ENCODE results near the gene GALNS. TPM values are rescaled to one million over a fixed set of nuclear protein-coding genes. Genes with fewer than 3 reads are reported as not detected.

GALNS gene
- total and polyA plus RNA-seq, 8 donors, result 5.7 to 26.1 (median 9.1) TPM

- no peak for DNase-seq
- Histone ChIP-seq H3K27me3 (no peaks in the 10 kb centered on the region), H3K4me3 (no peak overlapping the region), H3K27ac (no peak overlapping the region), H3K9me3 (no peaks in the 10 kb centered on the region), H3K36me3 (peaks cover 0 to 15% (median 0%) of the 10 kb centered on the region in 3 donors), H3K4me1 (no peaks in the 10 kb centered on the region)
- no peak for TF ChIP-seq CTCF (IDR thresholded peaks at IDR 0.05)
- FAIRE-seq, result no peak
- 81 to 86% methylated on average over 11 to 14 of the region's 14 CpGs for WGBS, 2 donors
- intact Hi-C loops (cut with DNase I), result no loop called here
- no peak for ATAC-seq
Measured at GRCh38 chr16:88888057-88888456, 31.3 kb upstream of the GALNS start.

- Histone ChIP-seq H3K27me3 (no peaks in the 10 kb centered on the region), H3K4me1 (no peaks in the 10 kb centered on the region), H3K4me3 (no peak overlapping the region), H3K9me3 (no peaks in the 10 kb centered on the region), H3K27ac (no peak overlapping the region), H3K36me3 (peaks cover 0 to 21% (median 0%) of the 10 kb centered on the region in 3 donors)
- DNase-seq, result peak in 2 of 6 donors; percentile 30 to 32
- intact Hi-C loops (cut with DNase I), result no loop called here
- no peak for TF ChIP-seq CTCF (IDR thresholded peaks at IDR 0.05)
- WGBS, 2 donors, result 82 to 85% methylated on average over 39 of the region's 39 CpGs
- peak in 2 of 4 donors; percentile 23 to 36 for ATAC-seq
- no peak for FAIRE-seq
Measured at GRCh38 chr16:88886845-88887521, 30.2 kb upstream of the GALNS start.

- WGBS, 2 donors, result 86 to 92% methylated on average over 14 to 15 of the region's 15 CpGs
- intact Hi-C loops (cut with DNase I), result no loop called here
- H3K4me3 ChIP-seq, result no peak overlapping the region
- H3K9me3 ChIP-seq, result no peaks in the 10 kb centered on the region
- FAIRE-seq, result no peak
- no peak for ATAC-seq
- H3K36me3 ChIP-seq, result peaks cover 0 to 21% (median 0%) of the 10 kb centered on the region in 3 donors
- no peak for DNase-seq
- TF ChIP-seq CTCF (IDR thresholded peaks at IDR 0.05), result no peak
- H3K27me3 ChIP-seq, result no peaks in the 10 kb centered on the region
- H3K27ac ChIP-seq, result no peak overlapping the region
- H3K4me1 ChIP-seq, result no peaks in the 10 kb centered on the region
Measured at GRCh38 chr16:88886420-88886844, 29.7 kb upstream of the GALNS start.

- ATAC-seq (no peak), FAIRE-seq (no peak), DNase-seq (no peak)
- no peaks in the 10 kb centered on the region for H3K27me3 ChIP-seq
- H3K36me3 ChIP-seq, result peaks cover 0 to 21% (median 0%) of the 10 kb centered on the region in 3 donors
- intact Hi-C loops (cut with DNase I), result no loop called here
- TF ChIP-seq CTCF (IDR thresholded peaks at IDR 0.05), result no peak
- no peak overlapping the region for H3K4me3 ChIP-seq
- WGBS, 2 donors, result 90 to 95% methylated on average over 28 of the region's 28 CpGs
- H3K4me1 ChIP-seq, result no peaks in the 10 kb centered on the region
- H3K27ac ChIP-seq, result no peak overlapping the region
- H3K9me3 ChIP-seq, result no peaks in the 10 kb centered on the region
Measured at GRCh38 chr16:88885693-88886280, 29.0 kb upstream of the GALNS start.

Measured in pancreas (tissue), 10 donors.